ENCODE measurements around the gene CCNJ. TPM values are rescaled to one million over a fixed set of nuclear protein-coding genes. Genes with fewer than 3 reads are reported as not detected.
A peak's percentile ranks its signal among the peaks of the same experiment; 100 is the strongest.

Gene CCNJ
- total and polyA plus RNA-seq, 2 of the 13 experiments (the other 11 are each of a cell fraction or from before 2014, with no cell fraction given), result 14.1 to 21.5 TPM

GRCh38 chr10:96090463-96090800 is 47.0 kb downstream of the CCNJ start (continued):
- TF ChIP-seq, protein P1, sequence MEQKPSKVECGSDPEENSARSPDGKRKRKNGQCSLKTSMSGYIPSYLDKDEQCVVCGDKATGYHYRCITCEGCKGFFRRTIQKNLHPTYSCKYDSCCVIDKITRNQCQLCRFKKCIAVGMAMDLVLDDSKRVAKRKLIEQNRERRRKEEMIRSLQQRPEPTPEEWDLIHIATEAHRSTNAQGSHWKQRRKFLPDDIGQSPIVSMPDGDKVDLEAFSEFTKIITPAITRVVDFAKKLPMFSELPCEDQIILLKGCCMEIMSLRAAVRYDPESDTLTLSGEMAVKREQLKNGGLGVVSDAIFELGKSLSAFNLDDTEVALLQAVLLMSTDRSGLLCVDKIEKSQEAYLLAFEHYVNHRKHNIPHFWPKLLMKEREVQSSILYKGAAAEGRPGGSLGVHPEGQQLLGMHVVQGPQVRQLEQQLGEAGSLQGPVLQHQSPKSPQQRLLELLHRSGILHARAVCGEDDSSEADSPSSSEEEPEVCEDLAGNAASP (CRISPR knock-in tag; IDR thresholded peaks at IDR 0.05; ENCODE audit: borderline replicate concordance), result 0 out of 2 replicates have a peak, but pooled peaks have one; percentile 1
- no peak for TF ChIP-seq ZNF713 (CRISPR knock-in tag; IDR thresholded peaks at IDR 0.05)
- no peak for TF ChIP-seq CEBPZ (IDR thresholded peaks at IDR 0.05; ENCODE audit: low read length)
- TF ChIP-seq GMEB1 (CRISPR knock-in tag; IDR thresholded peaks at IDR 0.05; ENCODE audit: borderline replicate concordance), result no peak
- no peak for TF ChIP-seq ZNF749 (CRISPR knock-in tag; IDR thresholded peaks at IDR 0.05; ENCODE audit: borderline replicate concordance)
- no peak for TF ChIP-seq ZNF615 (CRISPR knock-in tag; IDR thresholded peaks at IDR 0.05; ENCODE audit: borderline replicate concordance)
- no peak for TF ChIP-seq ZSCAN30 (CRISPR knock-in tag; IDR thresholded peaks at IDR 0.05)
- no peak for TF ChIP-seq ZNF3 (CRISPR knock-in tag; IDR thresholded peaks at IDR 0.05)
- peak; percentile 65; the same call in 1 of the 2 replicates for TF ChIP-seq SMAD9 (CRISPR knock-in tag; IDR thresholded peaks at IDR 0.05)
- TF ChIP-seq, protein P2, sequence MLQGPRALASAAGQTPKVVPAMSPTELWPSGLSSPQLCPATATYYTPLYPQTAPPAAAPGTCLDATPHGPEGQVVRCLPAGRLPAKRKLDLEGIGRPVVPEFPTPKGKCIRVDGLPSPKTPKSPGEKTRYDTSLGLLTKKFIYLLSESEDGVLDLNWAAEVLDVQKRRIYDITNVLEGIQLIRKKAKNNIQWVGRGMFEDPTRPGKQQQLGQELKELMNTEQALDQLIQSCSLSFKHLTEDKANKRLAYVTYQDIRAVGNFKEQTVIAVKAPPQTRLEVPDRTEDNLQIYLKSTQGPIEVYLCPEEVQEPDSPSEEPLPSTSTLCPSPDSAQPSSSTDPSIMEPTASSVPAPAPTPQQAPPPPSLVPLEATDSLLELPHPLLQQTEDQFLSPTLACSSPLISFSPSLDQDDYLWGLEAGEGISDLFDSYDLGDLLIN (CRISPR knock-in tag; IDR thresholded peaks at IDR 0.05; ENCODE audit: borderline replicate concordance), result no peak
- TF ChIP-seq ZNF646 (CRISPR knock-in tag; IDR thresholded peaks at IDR 0.05), result no peak
- no peak for TF ChIP-seq ZNF576 (CRISPR knock-in tag; IDR thresholded peaks at IDR 0.05)
- TF ChIP-seq POLR2A (IDR thresholded peaks at IDR 0.05; ENCODE audit: insufficient read depth in 1 of 2, low read depth in 2 of 2, low read length in 2 of 2), result no peak
- no peak for TF ChIP-seq ZNF20 (CRISPR knock-in tag; IDR thresholded peaks at IDR 0.05)
- no peak for TF ChIP-seq PHF8 (CRISPR knock-in tag; IDR thresholded peaks at IDR 0.05)
- no peak for TF ChIP-seq ZNF674 (CRISPR knock-in tag; IDR thresholded peaks at IDR 0.05; ENCODE audit: low read depth)

All from HepG2 (cell line).